GM19455 (cell line): Measurements from ENCODE around the gene PTPRN2.

Experiments
- ATAC-seq: cut with Tn5 transposase; IDR thresholded peaks from one replicate; pipeline ENCODE4 v1.9.1; 2021; ENCODE audit not compliant: unreplicated experiment

The PTPRN2 gene

GRCh38 chr7:157887400-157887799 lies 700.2 kb downstream of the PTPRN2 start:
- ATAC-seq = no peak

- no peak for ATAC-seq
Measured at GRCh38 chr7:157886711-157887110, 700.9 kb downstream of the PTPRN2 start.

DNA sequence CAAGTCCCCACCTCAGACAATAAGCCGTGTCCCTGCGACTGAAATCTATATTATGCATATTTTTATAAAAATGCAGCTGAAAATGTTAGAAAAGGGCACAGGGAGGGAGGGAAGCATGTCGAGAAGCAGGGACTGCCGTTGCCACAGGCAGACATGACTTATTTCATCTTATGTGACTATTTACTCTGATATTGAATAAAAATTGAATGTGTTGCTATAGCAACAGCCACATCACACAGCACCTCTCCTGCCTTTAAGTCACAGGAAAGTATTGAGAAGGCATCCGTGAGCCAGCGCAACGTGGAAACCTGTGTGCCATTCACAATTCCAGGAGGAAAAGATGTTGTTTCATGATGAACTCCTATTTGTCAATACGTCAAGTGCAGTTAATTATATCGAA lies 701.4 kb downstream of the PTPRN2 start:
- ATAC-seq = no peak

DNA sequence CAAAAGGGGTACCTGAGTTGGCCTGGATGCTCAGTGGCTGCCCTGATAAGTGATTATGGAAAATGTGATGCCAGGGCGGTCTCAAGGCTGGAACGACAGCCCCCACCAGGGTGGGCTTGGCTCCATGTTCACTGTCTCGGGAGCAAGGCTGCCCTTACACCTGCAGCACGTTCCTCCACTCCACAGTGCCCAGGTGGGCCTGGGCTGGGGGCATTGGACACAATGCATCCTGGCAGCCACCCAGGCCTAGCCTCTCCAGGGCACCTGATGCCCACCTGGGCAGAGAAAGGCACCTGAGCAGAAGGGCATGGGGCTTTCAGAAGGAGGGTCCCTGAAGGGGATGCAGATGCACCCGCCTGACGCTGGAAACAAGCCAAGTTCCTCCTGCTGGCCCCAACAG lies 702.5 kb downstream of the PTPRN2 start:
- ATAC-seq = no peak

DNA sequence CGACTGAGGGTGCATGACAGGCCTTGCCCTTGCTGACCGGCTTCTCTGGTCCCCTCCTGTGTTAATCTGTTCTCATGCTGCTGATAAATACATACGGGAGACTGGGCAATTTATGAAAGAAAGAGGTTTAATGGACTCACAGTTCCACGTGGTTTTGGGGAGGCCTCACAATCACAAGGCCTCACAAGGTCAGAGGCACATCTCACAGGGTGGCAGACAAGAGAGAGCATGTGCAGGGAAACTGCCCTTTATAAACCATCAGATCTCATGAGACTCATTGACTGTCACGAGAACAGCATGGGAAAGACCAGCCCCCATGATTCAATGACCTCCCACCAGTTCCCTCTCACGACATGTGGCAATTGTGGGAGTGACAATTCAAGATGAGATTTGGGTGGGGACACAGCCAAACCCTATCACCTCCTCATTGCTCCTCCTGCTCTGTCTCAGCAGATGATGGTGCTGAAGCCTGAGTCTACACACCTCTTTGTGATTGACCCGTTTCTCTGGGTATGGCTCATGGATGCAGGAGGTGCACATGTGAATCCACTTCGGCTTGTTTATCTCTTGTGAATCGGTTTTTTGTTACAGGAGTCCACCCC lies 703.1 kb downstream of the PTPRN2 start:
- no peak for ATAC-seq

- no peak for ATAC-seq
Measured at GRCh38 chr7:157881048-157881771, 706.4 kb downstream of the PTPRN2 start.

DNA sequence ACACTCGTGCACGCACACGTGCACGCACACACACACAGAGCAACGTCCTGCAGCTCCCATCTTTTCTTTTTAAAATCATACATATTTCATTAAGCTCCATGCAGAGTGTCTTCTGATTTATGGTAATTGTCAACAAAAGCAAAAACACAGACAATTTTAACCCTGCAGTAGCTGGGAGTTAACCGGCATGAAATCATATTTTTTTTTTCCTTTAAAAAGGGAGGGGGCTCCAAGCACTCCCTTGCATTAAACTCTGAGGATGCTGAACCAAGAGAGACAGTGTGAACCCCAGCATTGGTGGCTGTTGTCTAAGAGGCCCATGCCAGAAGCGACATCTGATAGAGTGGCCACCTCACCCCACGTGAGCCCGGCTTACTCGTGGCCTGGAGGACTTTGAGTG lies 708.2 kb downstream of the PTPRN2 start:
- no peak for ATAC-seq

DNA sequence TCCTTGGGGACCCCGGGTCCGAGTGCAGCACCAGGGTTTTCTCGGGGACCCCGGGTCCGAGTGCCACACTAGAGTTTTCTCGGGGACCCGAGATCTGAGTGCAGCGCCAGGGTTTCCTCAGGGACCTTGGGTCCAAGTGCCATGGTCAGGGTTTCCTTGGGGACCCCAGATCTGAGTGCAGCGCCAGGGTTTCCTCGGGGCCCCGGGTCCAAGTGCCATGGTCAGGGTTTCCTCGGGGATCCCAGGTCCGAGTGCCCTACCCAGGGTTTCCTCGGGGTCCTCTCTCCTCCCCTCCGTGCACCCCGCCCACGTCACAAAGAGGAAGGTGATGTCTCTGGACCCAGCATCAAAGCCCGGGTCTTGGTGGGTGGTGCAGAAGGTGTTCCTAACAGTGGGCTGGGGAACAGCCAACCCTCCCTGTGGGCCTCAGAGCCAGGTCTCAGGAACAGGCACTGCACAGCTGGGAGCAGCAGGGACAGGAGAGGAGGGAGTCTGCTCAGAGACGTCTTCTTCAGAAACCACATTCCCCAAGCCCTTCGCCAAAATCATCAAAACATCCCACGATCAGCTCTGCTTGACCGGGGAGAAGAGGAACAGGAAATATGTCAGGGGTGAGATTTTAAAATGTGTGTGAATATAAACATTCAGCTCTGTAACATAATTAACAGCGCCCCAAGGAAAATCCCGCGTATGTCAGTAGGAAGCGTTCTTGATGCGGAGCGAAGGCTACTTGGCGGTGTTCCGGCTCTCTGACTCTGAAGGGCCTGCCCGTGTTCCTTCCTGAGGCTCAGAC lies 710.1 kb downstream of the PTPRN2 start:
- ATAC-seq = no peak

GRCh38 chr7:157876469-157877285 lies 710.9 kb downstream of the PTPRN2 start:
- ATAC-seq = no peak

GRCh38 chr7:157875230-157876179 lies 712.1 kb downstream of the PTPRN2 start:
- no peak for ATAC-seq

GRCh38 chr7:157874870-157875229 lies 712.8 kb downstream of the PTPRN2 start:
- no peak for ATAC-seq

DNA sequence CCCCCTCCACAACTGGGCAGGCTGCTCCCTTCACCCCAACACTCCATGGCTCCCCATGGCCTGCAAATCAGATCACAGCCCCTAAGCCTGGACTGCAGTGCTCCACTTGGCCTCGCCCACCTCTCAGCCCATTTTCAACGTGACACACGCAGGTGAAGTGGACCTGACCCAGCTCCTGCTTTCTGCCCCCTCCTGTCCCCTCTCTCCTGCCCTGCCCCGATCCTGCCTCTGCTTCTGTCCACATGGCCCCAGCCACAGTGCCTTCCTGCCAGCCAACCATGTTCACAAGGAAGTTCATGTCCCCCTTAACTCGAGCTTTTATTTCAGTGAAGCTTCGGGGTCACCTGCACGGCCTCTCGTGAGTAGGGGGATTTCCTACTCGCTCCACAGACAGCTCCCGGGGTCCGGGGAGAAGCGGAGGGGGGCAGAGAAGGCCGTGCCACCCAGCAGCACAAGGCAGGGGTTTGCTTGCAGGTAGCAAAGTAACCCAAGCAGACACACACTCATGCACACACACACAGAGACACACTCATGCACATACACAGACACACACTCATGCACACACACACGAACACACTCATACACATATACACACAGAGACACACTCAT lies 713.3 kb downstream of the PTPRN2 start:
- ATAC-seq = no peak

DNA sequence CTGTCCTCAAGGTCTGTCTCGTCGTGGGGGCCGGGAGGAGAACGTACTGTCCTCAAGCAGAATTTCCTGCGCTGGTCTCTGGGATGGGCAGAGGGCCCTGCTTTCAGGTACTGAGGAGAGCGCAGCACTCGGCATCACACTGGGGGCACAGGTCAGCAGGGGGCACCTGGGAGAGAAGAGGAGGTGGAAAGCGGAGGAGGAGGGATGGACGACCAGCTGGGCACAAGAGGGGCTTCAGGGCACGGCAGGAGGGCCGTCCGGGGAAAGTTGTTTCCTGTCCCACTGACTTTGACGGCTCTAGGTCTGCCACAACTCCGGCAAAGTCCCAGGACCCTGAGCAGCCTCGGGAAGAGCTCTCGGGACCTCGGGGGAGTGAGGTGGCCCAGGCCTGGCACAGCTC lies 714.0 kb downstream of the PTPRN2 start:
- no peak for ATAC-seq

DNA sequence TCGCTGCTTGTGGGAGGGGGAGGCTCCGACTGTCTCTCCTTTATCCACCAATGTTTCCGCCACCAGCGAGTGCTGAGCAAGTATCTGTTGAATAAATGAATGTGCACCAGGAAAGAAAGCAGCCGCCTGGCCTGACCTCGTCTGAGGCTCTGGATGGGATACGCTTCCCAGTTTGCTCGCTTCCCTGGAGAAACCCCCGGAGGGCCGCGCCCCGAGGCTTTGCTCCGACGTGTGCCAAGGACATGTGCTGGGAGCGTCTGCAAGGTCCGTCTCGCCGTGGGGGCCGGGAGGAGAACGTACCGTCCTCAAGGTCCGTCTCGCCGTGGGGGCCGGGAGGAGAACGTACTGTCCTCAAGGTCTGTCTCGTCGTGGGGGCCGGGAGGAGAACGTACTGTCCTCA lies 714.4 kb downstream of the PTPRN2 start:
- ATAC-seq = no peak

DNA sequence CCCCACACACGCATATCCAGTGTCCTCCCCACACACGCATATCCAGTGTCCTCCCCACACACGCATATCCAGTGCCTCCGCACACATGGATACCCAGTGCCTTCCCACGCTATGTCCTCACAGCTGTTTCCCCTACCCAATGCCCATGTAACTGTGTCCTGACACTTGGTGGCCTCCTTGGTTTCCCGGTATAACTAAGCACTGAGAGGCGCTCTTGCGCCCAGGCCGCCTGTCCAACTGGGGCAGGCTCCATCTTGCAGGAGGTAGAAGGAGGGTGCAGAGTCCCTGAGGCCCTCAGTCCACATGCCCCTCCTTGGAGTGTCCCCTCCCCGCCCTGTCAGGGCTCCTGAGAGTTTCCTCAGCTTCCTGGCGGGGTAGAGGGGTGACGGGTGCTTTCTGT lies 715.2 kb downstream of the PTPRN2 start:
- ATAC-seq = no peak

DNA sequence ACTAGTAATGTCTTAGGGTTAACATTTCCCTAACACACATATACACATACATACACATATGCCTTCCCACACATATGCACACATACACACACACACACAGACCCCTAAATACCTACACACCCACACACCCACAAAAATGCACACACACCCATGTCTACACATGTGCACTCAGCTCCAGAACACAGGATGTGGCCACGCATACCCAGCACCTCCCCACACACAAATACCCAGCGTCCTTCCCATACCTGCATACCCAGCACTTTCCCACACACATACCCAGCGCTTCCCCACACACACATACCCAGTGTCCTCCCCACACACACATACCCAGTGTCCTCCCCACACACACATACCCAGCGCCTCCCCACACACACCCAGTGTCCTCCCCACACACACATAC lies 715.9 kb downstream of the PTPRN2 start:
- no peak for ATAC-seq

GRCh38 chr7:157870644-157871290 lies 716.9 kb downstream of the PTPRN2 start:
- no peak for ATAC-seq

GRCh38 chr7:157869793-157870192 lies 717.8 kb downstream of the PTPRN2 start:
- no peak for ATAC-seq

DNA sequence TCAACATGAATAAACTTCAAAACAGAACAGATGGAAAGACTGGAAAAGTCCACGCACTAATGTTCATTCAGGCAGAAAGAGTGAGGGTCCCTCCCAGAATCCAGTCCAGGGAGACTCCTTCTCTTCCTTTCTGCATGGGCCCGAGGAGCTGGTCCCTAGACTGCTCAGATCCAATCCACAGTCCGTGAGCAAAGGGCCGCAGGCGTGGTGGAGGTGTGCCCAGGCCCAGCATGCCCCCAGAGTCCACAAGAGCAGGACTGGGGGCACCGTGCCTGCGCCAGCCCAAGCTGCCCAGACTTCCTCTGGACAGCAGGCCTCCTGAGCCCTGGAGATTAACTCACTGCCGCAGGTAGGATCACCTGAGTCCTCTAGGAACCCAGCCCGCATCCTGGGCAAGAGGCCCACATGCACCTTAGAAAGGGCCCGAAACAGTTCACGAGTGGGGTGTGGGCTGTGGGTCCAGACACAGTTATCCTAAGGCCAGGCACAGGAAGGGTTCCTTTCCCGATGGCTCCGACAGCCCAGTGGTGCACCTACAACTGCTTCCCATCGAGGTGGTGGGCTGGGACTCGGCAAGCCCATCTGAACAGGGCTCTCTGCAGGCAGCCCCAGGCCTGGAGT lies 719.8 kb downstream of the PTPRN2 start:
- no peak for ATAC-seq
